Chondrocyte (in vitro differentiated cells): Measurements from ENCODE around the gene RB1. TPM values are rescaled to one million over a fixed set of nuclear protein-coding genes. Genes with fewer than 3 reads are reported as not detected.

Experiments
- DNase-seq: peaks from one replicate; pipeline ENCODE4 v3.0.0; 2021; ENCODE audit warnings: mixed read lengths, low spot score
- H3K27ac Mint-ChIP-seq: one replicate; pipeline ENCODE4 v1.8.0; 2021; ENCODE audit warnings: mild to moderate bottlenecking, moderate library complexity, mixed read lengths; ENCODE audit not compliant: unreplicated experiment
- H3K27me3 Mint-ChIP-seq: 2 replicates; pipeline ENCODE4 v1.8.0; 2021; ENCODE audit warnings: low read depth, mixed read lengths
- H3K36me3 Mint-ChIP-seq: 2 replicates; pipeline ENCODE4 v1.8.0; 2021; ENCODE audit warnings: low read depth, mixed read lengths
- H3K4me1 Mint-ChIP-seq: 2 replicates; pipeline ENCODE4 v1.8.0; 2021; ENCODE audit warnings: low read depth, mild to moderate bottlenecking, mixed read lengths
- H3K4me3 Mint-ChIP-seq: one replicate; pipeline ENCODE4 v1.8.0; 2021; ENCODE audit warnings: mild to moderate bottlenecking, moderate library complexity, mixed read lengths; ENCODE audit not compliant: unreplicated experiment
- H3K9me3 Mint-ChIP-seq: 2 replicates; pipeline ENCODE4 v1.8.0; 2021; ENCODE audit warnings: low read depth, mixed read lengths
- long read RNA-seq: library from polyadenylated mRNA; stranded (forward); transcript quantifications from one replicate; pipeline ENCODE4 v2.0.0, GENCODE V29; 2021
- total RNA-seq: library from RNA; stranded (reverse); gene quantifications from 3 replicates; pipeline ENCODE4 v1.2.1, GENCODE V29; 2021
- TF ChIP-seq, protein P1 (sequence below): fragments of 200-600 bp; sonication (generic); IDR thresholded peaks from 2 replicates; pipeline ENCODE4 v1.5.0; 2021; ENCODE audit warnings: antibody characterized with exemption, mild to moderate bottlenecking, moderate library complexity

RB1 gene
- total RNA-seq = 33.4 to 40.6 TPM (median 36.0 TPM) in 3 replicates
- long read RNA-seq, full-length matches to known transcripts = 28 of 31 reads
- long read RNA-seq, partial matches to known transcripts = 2 of 31 reads
- long read RNA-seq, other reads (novel, unspliced or antisense) = 1 of 31 reads

DNA sequence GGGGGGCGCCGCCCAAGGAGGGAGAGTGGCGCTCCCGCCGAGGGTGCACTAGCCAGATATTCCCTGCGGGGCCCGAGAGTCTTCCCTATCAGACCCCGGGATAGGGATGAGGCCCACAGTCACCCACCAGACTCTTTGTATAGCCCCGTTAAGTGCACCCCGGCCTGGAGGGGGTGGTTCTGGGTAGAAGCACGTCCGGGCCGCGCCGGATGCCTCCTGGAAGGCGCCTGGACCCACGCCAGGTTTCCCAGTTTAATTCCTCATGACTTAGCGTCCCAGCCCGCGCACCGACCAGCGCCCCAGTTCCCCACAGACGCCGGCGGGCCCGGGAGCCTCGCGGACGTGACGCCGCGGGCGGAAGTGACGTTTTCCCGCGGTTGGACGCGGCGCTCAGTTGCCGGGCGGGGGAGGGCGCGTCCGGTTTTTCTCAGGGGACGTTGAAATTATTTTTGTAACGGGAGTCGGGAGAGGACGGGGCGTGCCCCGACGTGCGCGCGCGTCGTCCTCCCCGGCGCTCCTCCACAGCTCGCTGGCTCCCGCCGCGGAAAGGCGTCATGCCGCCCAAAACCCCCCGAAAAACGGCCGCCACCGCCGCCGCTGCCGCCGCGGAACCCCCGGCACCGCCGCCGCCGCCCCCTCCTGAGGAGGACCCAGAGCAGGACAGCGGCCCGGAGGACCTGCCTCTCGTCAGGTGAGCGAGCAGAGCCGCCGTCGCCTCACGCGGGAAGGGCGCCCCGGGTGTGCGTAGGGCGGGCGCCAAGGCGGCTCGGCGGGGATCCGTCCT lies at the start of gene RB1:
Gene RB1 (plus strand): TSS at position 393 of the 784 bp plus-strand sequence. CDS start 162 bp downstream, at position 555.
- peak; percentile 95 for DNase-seq
- peak within 1 kb of the TSS; percentile 98 for H3K27ac Mint-ChIP-seq

DNA sequence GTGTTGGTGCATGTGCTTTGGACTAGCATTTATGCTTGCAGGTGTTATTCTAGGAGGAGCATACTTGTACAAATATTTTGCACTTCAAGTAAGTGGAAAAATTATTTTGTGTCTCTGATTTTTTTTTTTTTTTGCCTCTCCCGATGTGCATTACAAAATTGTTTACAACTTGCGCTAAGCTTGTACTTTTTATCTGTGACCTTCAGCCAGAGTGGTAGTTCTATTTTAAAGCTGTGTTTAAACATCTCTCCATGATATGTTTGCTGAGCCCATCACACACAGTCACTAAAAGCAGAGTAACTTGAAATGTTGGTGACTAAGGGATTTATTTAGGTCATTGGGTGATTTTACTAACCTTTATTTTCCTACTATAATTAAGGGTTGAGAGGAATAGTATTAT lies 49.7 kb upstream of the RB1 start:
- Mint-ChIP-seq H3K27me3 (no peaks in the 10 kb centered on the region), H3K4me3 (no peak overlapping the region), H3K4me1 (peaks cover 19% of the 10 kb centered on the region), H3K9me3 (no peaks in the 10 kb centered on the region), H3K27ac (no peak overlapping the region), H3K36me3 (peaks cover 24% of the 10 kb centered on the region)
- no peak for DNase-seq
- TF ChIP-seq, protein P1, sequence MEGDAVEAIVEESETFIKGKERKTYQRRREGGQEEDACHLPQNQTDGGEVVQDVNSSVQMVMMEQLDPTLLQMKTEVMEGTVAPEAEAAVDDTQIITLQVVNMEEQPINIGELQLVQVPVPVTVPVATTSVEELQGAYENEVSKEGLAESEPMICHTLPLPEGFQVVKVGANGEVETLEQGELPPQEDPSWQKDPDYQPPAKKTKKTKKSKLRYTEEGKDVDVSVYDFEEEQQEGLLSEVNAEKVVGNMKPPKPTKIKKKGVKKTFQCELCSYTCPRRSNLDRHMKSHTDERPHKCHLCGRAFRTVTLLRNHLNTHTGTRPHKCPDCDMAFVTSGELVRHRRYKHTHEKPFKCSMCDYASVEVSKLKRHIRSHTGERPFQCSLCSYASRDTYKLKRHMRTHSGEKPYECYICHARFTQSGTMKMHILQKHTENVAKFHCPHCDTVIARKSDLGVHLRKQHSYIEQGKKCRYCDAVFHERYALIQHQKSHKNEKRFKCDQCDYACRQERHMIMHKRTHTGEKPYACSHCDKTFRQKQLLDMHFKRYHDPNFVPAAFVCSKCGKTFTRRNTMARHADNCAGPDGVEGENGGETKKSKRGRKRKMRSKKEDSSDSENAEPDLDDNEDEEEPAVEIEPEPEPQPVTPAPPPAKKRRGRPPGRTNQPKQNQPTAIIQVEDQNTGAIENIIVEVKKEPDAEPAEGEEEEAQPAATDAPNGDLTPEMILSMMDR = no peak

More for the DNA sequence above, at the start of gene RB1:
- TF ChIP-seq, protein P1 = no peak
- Mint-ChIP-seq H3K4me1 (peaks cover 22% of the 10 kb centered on the region), H3K36me3 (peaks cover 2% of the 10 kb centered on the region), H3K9me3 (no peaks in the 10 kb centered on the region), H3K4me3 (peak within 1 kb of the TSS; percentile 90), H3K27me3 (no peaks in the 10 kb centered on the region)

DNA sequence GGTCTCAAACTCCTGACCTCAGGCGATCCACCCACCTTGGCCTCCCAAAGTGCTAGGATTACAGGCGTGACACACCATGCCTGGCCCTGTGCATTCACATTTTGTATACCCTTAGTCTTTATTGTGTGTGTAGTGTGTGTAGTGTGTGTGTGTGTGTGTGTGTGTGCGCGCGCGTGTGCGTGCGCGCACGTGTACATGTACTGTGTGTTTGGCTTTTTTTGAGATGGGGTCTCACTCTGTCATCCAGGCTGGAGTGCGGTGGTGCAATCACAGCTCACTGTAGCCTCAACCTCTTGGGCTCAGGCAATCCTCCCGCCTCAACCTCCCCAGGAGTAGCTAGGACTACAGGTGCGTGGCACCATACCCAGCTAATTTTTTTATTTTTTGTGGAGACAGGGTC lies 48.5 kb upstream of the RB1 start:
- H3K9me3 Mint-ChIP-seq = no peaks in the 10 kb centered on the region
- peaks cover 34% of the 10 kb centered on the region for H3K36me3 Mint-ChIP-seq
- H3K27ac Mint-ChIP-seq = no peak overlapping the region
- H3K4me3 Mint-ChIP-seq = no peak overlapping the region
- no peaks in the 10 kb centered on the region for H3K27me3 Mint-ChIP-seq
- H3K4me1 Mint-ChIP-seq = peaks cover 25% of the 10 kb centered on the region
- no peak for DNase-seq
- TF ChIP-seq, protein P1 = no peak

DNA sequence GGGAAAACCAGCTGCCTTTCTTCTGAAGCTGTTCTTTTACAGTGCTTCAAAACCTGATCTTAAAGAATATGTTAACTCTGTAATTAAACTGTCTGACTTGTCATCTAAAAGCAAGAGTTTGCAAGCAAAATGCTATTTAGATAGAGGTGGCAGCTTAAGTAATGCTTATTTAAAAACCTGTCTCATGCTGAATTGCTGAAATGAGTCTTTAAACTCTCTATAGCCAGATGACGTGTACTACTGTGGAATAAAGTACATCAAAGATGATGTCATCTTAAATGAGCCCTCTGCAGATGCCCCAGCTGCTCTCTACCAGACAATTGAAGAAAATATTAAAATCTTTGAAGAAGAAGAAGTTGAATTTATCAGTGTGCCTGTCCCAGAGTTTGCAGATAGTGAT lies 47.6 kb upstream of the RB1 start:
- TF ChIP-seq, protein P1 = no peak
- DNase-seq = no peak
- Mint-ChIP-seq H3K27ac (no peak overlapping the region), H3K36me3 (peaks cover 38% of the 10 kb centered on the region), H3K4me3 (no peak overlapping the region), H3K4me1 (peaks cover 29% of the 10 kb centered on the region), H3K27me3 (no peaks in the 10 kb centered on the region), H3K9me3 (no peaks in the 10 kb centered on the region)

DNA sequence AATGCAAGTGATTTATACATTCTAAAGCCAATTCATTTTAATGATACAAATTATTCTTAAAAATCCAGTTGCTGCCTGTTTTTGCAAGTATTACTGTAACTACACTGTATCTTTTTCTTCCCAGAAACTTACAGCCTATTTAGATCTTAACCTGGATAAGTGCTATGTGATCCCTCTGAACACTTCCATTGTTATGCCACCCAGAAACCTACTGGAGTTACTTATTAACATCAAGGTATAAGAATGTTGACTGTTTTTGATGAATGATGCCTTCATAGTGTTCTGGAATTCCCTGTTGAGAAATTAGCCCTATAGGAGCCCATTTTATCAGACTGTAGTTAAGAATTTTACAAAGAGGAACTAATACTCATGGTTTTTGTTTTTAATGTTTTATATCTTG lies 45.5 kb upstream of the RB1 start:
- no peak overlapping the region for H3K4me3 Mint-ChIP-seq
- peaks cover 31% of the 10 kb centered on the region for H3K4me1 Mint-ChIP-seq
- DNase-seq = no peak
- no peaks in the 10 kb centered on the region for H3K9me3 Mint-ChIP-seq
- TF ChIP-seq, protein P1 = no peak
- H3K27me3 Mint-ChIP-seq = no peaks in the 10 kb centered on the region
- peaks cover 46% of the 10 kb centered on the region for H3K36me3 Mint-ChIP-seq
- H3K27ac Mint-ChIP-seq = no peak overlapping the region
